Vagina (tissue), 2 donors: ENCODE data around the gene USP32. TPM values are rescaled to one million over a fixed set of nuclear protein-coding genes. Genes with fewer than 3 reads are reported as not detected.

Experiments used
- DNase-seq, 2 donors: peaks; one replicate each; pipeline ENCODE4 v3.0.0-alpha.2; 2017; ENCODE audit errors: extremely low spot score in 2 of 2
- H3K27ac ChIP-seq: fragments of 200-600 bp; sonication (generic); one replicate; pipeline ENCODE4 v1.5.1; 2019
- H3K27me3 ChIP-seq: fragments of 200-600 bp; sonication (generic); one replicate; pipeline ENCODE4 v1.5.1; 2019
- H3K36me3 ChIP-seq, 2 donors: fragments of 200-600 bp; sonication (generic); one replicate each; pipeline ENCODE4 v1.5.1; 2017 to 2019
- H3K4me1 ChIP-seq: fragments of 200-600 bp; sonication (generic); one replicate; pipeline ENCODE4 v1.5.1; 2019
- H3K4me3 ChIP-seq, 2 donors: fragments of 200-600 bp; sonication (generic); 1 replicate in 1 of 2; 2 replicates in 1 of 2; pipeline ENCODE4 v1.5.1; 2016 to 2019
- H3K9me3 ChIP-seq: fragments of 200-600 bp; sonication (generic); one replicate; pipeline ENCODE4 v1.5.1; 2019
- POLR2A ChIP-seq, 2 donors: fragments of 450-650 bp; IDR thresholded peaks; one replicate each; pipeline ENCODE4 v1.6.1; 2017; ENCODE audit warnings: antibody characterized with exemption in 2 of 2, mild to moderate bottlenecking in 2 of 2, moderate library complexity in 2 of 2
- POLR2AphosphoS5 ChIP-seq, 2 donors: sonication (generic); formaldehyde crosslinking; IDR thresholded peaks; one replicate each; pipeline ENCODE4 v1.9.0; 2017; ENCODE audit warnings: antibody characterized with exemption in 2 of 2, mild to moderate bottlenecking in 2 of 2, low read depth in 1 of 2; ENCODE audit not compliant: insufficient read depth in 1 of 2
- intact Hi-C: fragments of 100-400 bp; cut with DNase I; formaldehyde crosslinking; loops from one replicate; pipeline ENCODE4 v1.15.1; 2023
- total RNA-seq: library from RNA; depleted of rRNA; stranded (reverse); fragments of >200 nt; gene quantifications from one replicate; pipeline ENCODE4 v1.2.3, GENCODE V29; 2016
- TF ChIP-seq, protein P1 (sequence below), 3 experiments: fragments of 450-650 bp in 2 of 3; fragments of 200-600 bp in 1 of 3; sonication (generic) in 1 of 3; IDR thresholded peaks; one replicate each; pipeline ENCODE4 v1.5.1; 2017 to 2019; ENCODE audit warnings: antibody characterized with exemption in 3 of 3, mild to moderate bottlenecking in 2 of 3, moderate library complexity in 2 of 3

USP32 gene
- total RNA-seq, 1 donor from 2014 or later: 63.6 TPM

DNA sequence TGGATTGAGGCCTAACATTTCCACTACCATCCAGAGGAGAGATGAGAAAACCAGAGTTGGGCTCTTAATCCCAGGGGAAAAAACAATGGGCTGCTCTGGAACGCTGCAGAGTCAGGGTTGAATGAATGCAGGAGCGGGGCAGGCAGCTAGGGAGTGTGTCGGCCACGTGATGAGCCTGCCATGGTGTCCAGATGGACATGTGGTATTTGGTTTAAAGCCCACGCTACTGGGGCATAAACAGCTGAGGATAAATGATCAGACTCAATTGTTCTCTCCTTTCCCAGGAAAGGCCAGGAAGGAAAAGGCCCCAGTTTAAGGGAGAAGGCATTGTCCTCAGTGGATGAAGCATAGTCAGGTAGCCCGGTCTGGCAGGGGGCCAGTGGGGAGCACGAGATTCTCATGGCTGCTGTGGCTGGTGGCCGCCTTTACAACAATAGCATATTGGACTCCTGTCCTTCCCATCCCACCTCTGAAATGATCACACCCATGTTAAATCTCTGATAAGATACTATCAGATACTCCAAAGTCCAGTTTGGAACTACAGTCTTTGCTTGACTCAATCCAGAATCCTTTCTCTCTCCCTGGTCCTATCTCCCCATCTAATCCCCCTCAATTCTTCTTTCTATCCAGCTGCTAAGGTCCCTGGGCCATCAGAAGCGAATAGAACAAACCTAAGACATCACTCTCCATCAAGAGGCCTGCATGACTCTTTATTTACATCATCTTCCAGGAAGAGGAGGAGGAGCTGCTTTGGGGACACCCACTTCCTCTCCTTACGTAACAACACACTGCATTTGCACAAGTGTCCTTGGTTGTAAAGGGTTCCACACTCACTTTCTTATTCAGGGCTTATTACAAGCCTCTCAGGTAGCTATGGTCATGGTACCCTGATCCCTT lies 221.8 kb downstream of the USP32 start:
- Histone ChIP-seq H3K9me3 (no peaks in the 10 kb centered on the region), H3K4me3 (no peak overlapping the region), H3K4me1 (no peaks in the 10 kb centered on the region), H3K27me3 (no peaks in the 10 kb centered on the region), H3K27ac (no peak overlapping the region), H3K36me3 (no peaks in the 10 kb centered on the region)
- intact Hi-C loops: no loop called here
- no peak for DNase-seq
- TF ChIP-seq POLR2A (IDR thresholded peaks at IDR 0.05) (no peak), POLR2AphosphoS5 (IDR thresholded peaks at IDR 0.05; ENCODE audit: insufficient read depth in 1 of 2, low read depth in 1 of 2) (no peak)
- TF ChIP-seq, protein P1, sequence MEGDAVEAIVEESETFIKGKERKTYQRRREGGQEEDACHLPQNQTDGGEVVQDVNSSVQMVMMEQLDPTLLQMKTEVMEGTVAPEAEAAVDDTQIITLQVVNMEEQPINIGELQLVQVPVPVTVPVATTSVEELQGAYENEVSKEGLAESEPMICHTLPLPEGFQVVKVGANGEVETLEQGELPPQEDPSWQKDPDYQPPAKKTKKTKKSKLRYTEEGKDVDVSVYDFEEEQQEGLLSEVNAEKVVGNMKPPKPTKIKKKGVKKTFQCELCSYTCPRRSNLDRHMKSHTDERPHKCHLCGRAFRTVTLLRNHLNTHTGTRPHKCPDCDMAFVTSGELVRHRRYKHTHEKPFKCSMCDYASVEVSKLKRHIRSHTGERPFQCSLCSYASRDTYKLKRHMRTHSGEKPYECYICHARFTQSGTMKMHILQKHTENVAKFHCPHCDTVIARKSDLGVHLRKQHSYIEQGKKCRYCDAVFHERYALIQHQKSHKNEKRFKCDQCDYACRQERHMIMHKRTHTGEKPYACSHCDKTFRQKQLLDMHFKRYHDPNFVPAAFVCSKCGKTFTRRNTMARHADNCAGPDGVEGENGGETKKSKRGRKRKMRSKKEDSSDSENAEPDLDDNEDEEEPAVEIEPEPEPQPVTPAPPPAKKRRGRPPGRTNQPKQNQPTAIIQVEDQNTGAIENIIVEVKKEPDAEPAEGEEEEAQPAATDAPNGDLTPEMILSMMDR (IDR thresholded peaks at IDR 0.05): no peak

DNA sequence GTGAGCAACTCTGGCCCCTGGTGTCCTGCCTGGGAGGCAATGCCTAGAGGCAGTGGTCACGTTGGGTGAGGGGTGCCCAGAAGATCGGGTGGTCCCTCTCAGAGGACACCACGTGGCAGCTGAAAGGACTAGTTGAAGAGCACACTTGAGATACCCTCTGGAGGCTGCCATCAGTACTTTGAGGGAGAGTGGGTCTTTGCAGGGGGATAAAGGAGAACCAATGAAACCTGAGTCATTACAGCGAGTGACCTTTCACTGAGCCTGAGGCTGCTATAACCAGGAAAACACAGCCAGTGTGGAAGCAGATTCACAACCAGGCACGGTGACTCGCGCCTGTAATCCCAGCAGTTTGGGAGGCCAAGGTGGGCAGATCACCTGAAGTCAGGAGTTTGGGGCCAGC lies 223.3 kb downstream of the USP32 start:
- Histone ChIP-seq H3K4me1 (no peaks in the 10 kb centered on the region), H3K36me3 (no peaks in the 10 kb centered on the region), H3K27ac (no peak overlapping the region), H3K27me3 (no peaks in the 10 kb centered on the region), H3K9me3 (no peaks in the 10 kb centered on the region), H3K4me3 (no peak overlapping the region)
- no peak for DNase-seq
- no peak for TF ChIP-seq POLR2A (IDR thresholded peaks at IDR 0.05)
- TF ChIP-seq, protein P1 (IDR thresholded peaks at IDR 0.05): no peak
- no peak for TF ChIP-seq POLR2AphosphoS5 (IDR thresholded peaks at IDR 0.05; ENCODE audit: insufficient read depth in 1 of 2, low read depth in 1 of 2)
- intact Hi-C loops: no loop called here

DNA sequence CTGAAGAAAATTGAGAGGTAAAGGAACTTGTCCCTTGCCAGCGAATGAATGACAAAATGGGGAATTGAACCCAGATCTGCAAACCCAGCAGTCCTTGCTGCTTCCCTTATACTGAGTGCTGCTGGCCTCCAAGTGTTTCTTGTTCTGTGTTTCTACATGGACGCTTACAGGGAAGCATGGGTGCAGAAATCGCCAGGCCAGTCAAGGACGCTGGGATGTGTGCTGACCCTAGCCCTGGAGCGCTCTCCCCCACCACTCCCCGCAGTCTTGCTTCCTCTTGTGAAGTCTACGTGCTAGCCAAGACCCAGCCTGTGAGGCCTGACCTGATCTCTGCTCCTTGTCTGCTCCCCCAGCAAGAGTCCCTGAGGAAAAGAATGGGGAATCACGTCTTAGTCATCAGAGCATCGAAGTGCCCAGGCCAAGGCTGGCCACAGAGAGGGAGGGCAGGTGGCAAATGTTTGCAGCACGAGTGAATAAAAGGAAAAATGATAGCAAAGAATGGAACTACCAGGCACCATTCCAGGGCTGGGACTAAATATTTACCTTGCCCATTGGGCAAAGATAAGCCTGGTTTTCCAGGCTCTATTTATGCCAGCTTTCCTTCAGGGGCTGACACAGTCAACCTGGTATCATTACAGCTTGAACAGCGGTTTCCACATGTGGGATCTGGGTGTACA lies 224.7 kb downstream of the USP32 start:
- intact Hi-C loops: no loop called here
- no peaks in the 10 kb centered on the region for H3K4me1 ChIP-seq
- DNase-seq: no peak
- H3K9me3 ChIP-seq: no peaks in the 10 kb centered on the region
- H3K4me3 ChIP-seq: no peak overlapping the region
- H3K36me3 ChIP-seq: no peaks in the 10 kb centered on the region
- H3K27me3 ChIP-seq: no peaks in the 10 kb centered on the region
- TF ChIP-seq, protein P1 (IDR thresholded peaks at IDR 0.05): no peak
- TF ChIP-seq POLR2A (IDR thresholded peaks at IDR 0.05) (no peak), POLR2AphosphoS5 (IDR thresholded peaks at IDR 0.05; ENCODE audit: insufficient read depth in 1 of 2, low read depth in 1 of 2) (no peak)
- H3K27ac ChIP-seq: no peak overlapping the region

DNA sequence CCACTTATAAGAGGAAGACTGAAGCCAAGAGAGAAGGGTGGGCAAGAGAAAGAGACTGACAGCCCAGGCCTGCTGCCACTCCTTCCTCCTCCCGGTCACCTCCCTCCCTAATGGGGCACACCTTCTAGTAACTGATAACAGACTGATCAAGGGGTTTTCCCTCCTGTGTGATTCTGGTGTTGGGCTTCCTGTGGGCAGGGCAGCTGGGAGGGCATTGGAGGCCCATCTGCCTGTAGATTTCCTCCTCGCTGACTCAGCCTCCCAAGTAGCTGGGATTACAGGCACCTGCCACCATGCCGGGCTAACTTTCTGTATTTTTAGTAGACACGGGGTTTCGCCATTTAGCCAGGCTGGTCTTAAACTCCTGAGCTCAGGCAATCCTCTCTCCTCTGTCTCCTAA lies 226.0 kb downstream of the USP32 start:
- intact Hi-C loops: no loop called here
- peak in 1 of 2 donors; percentile 89 for DNase-seq
- Histone ChIP-seq H3K4me3 (no peak overlapping the region), H3K9me3 (no peaks in the 10 kb centered on the region), H3K27ac (no peak overlapping the region), H3K4me1 (no peaks in the 10 kb centered on the region), H3K36me3 (no peaks in the 10 kb centered on the region), H3K27me3 (no peaks in the 10 kb centered on the region)
- no peak for TF ChIP-seq POLR2AphosphoS5 (IDR thresholded peaks at IDR 0.05; ENCODE audit: insufficient read depth in 1 of 2, low read depth in 1 of 2)
- TF ChIP-seq, protein P1 (IDR thresholded peaks at IDR 0.05): no peak

DNA sequence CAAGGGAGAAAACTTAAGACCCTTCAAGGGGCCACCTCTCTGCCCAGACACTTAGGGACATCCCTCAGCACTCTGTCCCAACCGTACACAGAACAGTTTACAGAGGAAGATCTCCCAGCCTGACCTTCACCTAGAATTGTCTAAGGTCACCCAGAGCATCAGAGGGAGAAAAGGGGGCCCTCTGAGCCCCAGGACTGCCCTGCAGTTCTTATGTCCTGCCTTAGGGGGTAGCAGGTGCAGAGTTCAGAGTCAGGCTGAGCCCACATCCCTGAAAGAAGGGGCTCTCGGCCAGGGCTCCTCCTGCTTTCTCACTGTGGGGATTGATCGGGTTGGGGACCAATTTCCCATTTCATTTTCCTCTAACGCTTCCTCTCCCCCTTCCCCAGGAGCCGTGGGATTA lies 226.7 kb downstream of the USP32 start:
- Histone ChIP-seq H3K4me3 (no peak overlapping the region), H3K4me1 (no peaks in the 10 kb centered on the region), H3K36me3 (no peaks in the 10 kb centered on the region), H3K9me3 (no peaks in the 10 kb centered on the region), H3K27me3 (no peaks in the 10 kb centered on the region), H3K27ac (no peak overlapping the region)
- TF ChIP-seq POLR2A (IDR thresholded peaks at IDR 0.05) (no peak), POLR2AphosphoS5 (IDR thresholded peaks at IDR 0.05; ENCODE audit: insufficient read depth in 1 of 2, low read depth in 1 of 2) (no peak)
- TF ChIP-seq, protein P1 (IDR thresholded peaks at IDR 0.05): no peak
- no peak for DNase-seq
- intact Hi-C loops: no loop called here
